CD4-positive, alpha-beta T cell treated with Interleukin-12 subunit alpha and Interleukin-12 subunit beta, for 1 hour (primary cell): Measurements from ENCODE around the gene ARMH1.
"Not testable (repeated sequence)": the region's sequence is repeated elsewhere in the genome, so short reads cannot be mapped to it uniquely, and the experiment has no call there.

Source experiments
- DNase-seq: peaks from one replicate; pipeline ENCODE4 v3.0.0-alpha.2; 2020

ARMH1 gene

DNA sequence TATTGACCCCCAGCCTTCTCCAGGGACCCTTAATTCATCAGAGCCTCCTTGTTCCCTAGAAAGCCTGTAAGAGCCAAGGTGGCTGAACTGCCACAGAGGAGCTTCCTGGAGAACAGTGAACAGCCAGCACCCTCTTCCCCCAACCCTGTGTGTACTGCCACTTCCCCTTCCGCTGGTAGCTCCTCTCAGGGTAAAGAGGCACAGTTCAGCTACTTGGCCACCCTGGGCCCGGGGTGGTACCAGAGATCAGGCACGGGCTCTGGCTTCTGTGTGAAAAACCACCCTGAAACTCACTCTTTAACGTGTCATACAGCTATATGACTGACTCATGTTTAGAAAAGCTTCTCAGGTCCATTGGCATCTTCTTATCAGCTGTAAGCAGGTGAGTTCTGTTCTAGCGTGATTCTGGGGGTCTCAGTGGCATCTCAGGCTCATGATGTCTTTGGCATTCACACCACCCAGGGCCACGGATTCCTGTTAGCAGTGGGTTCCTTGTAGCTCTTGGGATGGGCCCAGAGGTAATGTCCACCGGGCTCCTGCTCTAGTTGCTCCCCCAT, 22.4 kb downstream of the ARMH1 start:
- DNase-seq: peak; percentile 32

DNA sequence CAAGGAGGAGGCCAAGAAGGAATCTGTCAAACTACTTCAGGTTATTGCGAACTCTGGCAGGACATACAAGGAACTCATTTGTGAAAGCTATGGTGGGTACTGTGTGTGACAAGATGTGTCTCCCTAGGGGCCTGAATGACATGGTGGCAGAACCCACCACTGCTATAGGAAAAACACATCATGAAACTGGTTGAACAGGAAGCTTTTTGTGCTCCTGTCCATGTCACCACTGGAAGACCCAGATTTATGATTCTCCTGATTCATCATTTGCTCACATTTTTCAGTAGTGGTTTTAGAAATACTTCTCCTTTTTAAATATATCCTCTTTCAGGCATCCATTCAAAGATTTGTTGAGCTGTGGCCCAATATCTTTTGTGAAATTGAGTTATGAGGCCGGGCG, 23.6 kb downstream of the ARMH1 start:
- DNase-seq: no peak

DNA sequence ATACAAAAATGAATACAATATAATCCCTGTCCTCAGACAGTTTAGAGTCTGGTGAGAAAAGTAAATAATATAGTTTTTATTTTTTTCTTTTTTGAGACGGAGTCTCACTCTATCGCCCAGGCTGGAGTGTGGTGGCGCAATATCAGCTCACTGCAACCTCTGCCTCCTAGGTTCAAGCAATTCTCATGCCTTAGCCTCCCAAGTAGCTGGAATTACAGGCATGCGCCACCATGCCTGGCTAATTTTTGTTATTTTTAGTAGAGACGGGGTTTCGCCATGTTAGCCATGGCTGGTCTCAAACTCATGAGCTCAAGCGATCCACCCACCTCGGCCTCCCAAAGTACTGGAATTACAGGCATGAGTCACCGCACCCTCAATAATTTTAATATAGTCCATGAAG, 24.9 kb downstream of the ARMH1 start:
- not testable (repeated sequence) for DNase-seq

DNA sequence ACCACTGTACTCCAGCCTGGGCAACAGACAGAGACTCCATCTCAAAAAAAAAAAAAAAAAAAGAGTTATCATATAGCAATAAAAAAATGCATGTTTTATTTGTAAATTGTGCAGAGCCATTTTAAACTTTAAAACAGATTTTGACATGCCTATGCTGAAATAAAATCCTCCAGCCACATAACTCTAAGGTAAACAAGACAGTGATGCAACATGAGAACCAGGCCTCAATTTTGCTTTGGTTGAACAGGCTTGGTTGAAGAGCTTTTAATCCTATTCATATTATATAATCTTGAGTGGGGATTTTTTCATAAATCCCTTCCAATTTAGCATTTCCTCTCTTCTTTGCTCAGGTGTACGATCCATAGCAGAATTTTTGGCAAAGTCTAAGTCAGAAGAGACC, 26.1 kb downstream of the ARMH1 start:
- no peak for DNase-seq

DNA sequence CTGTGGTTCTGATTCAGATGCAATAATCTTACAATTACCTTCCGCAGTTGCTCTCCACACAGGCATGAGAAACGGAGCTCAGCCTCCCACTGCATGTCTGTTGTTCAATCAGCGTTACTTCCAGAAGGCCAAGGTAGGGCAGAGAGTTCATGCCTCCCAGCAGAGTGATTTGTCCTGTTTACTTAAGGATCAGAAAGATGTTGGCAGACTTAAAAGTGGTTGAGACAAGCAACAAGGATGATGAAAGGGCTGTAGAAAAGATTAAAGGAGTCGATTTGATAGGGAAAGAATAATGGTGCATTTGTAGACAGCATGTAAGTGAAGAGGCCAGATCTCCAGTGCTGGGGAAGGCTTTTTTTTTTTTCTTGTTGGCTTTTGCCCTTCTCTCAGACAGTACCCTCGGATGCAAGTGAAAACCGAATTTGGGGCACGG, 26.6 kb downstream of the ARMH1 start:
- no peak for DNase-seq

DNA sequence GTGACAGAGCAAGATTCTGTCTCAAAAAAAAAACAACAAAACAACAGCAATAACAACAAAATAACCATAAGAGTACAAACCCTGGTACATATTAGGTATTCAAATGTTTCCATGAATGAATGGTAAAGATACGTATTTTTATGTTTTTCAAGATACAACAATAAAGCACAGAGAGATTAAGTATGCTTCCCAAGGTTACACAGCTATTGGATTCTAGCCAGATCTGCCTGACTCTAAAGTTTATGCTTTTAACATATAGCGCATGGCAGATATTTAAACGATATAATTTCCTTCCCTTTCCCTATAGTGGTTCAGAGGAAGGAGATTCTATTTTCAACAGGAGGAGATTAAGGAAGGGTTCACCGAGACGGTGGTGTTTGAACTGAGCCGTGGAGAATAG, 31.0 kb downstream of the ARMH1 start:
- no peak for DNase-seq

DNA sequence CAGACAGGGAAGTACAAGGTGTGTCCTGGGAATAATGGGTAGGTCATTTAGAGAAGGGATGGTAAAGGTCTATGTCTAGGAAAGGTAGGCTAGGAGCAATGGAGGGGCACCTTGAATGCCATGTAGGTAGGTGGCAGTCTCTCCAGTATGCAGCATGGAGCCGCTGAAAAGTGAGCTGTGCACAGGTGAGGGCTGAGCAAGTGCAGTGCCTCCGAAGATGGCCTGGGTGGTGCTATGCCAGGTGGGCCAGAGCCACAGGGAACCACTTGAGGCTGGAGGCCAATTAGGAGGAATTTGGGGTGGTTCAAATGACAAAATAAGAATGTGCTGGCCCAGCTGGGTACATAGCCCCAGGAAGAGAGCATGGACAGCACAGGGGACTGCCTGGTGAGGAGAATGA, 31.4 kb downstream of the ARMH1 start:
- DNase-seq: no peak

DNA sequence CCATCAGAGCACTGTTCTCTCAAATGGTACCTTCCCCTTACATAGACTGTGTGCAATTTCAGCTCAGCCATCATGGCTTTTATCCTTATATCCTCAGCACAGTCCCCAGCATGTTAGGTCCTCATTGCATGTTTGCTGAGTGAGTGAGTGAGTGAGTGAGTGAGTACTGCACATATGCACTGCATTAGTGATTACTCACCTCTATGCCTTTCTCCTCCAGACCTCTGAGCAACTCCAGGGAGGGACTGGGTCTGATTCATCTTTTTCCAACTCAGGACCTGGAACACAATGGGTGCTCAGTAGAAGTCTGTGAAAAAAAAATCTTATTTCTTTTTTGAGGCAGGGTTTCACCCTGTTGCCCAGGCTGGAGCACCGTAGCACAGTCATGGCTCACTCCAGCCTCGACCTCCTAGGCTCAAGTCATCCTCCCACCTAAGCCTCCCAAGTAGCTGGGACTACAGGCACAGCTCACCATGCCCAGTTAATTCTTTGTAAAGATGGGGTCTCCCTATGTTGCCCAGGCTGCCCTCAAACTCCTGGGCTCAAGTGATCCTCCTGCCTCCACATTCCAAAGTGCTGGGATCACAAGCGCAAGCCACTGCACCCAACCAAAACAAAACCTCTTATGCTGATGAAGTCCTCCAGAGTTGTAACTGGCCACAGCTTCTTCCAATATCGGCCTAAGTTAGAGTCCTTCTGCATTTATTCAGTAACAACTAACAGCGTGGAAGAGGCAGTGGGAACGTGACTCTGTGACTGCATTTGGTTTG, 32.8 kb downstream of the ARMH1 start:
- no peak for DNase-seq

DNA sequence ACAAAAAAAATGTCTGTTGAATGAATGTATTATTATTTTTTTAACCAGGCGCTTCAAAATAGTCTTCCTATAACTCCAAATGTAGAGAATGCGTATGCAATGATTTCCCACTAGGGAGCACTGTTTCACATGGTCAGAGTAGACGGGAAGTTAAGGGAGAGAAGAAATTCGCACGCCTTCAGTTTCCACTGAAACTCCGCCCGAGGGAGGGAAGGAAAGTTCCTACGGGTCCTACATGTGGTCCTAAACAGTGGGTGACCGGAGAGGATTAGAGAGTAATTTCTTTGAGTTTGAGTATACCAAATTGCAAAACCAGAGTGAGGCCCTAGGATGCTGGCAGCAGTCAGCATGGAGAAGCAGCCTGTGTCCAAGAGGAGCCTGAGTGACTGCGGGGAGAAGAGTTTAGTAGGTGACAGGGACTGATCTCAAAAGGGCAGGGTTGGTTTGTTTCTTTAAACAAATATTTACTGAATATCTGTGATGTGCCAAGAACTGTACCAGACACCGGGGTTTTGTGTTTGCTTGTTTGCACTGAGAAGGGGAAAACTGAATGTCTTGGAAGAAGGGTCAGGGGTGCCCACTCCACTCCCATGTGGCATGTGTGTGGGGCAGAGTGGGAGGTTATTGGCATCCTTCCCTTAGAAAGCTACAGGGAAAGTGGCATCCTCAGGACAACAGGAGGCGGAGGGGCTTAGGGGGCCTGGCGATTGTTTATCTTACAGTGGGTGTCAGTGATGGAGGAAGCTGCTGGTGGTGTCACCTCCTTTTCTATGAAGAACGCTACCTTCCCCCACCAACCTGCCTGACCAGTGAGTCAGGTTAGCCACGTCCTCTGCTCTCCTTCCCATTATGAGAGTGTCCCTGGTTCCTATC, 33.7 kb downstream of the ARMH1 start:
- DNase-seq: peak; percentile 64

DNA sequence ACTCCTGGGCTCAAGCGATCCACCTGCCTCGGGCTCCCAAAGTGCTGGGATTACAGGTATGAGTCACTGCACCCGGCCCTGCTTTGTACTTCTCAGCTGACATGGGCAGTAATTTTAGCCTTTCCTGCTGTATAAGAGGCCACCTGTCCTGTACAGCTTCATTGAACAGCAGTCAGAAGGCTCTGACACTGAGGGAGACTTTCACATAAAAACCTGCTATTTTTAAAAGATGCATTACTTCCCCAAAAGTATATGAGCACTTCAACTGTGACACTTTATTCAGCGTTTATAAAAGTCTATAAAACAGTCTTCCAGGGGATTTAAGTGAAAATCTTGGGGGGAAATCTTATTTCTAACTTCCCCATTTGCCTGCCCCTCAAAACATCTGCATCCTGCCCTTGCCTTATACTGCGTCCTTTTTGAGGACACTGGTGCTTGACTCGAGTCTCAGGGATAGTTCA, 38.8 kb downstream of the ARMH1 start:
- DNase-seq: no peak

DNA sequence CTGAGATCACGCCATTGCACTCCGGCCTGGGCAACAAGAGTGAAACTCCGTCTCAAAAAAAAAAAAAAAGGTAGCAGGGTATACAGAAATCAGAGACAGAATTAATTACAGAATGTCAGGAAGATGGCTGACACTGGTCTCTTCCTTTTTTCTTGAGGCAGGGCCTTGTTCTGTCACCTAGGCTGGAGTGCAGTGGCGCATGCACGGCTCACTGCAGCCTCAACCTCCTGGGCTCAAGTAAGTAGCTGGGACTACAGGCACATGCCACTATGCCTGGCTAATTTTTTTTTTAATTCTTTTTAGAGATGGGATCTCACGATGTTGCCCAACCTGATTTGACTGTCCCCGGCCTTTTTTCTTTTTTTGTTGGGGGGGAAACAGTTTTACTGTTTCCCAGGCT, 40.0 kb downstream of the ARMH1 start:
- DNase-seq: no peak

DNA sequence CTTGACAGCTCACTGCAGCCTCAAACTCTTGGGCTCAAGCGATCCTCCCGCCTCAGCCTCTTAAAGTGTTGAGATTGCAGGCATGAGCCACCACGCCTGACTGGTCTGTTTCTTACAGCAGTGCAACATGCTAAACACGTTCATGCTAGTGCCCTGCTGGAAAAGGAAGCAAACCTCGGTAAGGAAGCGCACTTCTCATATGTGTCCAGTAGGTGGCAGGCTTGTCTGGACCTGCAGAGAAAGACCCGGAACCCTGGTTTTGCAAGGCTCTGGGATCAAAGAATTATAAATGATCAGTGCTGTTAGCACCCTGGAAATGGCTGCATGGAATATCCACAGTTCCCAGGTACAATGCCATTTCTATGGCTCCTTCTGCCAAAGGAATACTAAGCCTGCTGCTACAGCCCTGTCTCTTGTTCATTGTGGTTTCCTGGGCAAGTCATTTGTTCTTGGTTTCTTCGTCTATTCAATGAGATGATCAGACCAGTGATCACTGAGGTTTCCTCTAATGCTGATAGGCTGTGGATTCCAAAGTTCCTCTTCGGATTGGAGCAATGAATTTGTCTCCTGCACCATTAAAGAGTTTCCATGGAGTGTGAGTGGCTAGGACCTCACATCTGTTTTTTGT, 40.5 kb downstream of the ARMH1 start:
- peak; percentile 82 for DNase-seq

DNA sequence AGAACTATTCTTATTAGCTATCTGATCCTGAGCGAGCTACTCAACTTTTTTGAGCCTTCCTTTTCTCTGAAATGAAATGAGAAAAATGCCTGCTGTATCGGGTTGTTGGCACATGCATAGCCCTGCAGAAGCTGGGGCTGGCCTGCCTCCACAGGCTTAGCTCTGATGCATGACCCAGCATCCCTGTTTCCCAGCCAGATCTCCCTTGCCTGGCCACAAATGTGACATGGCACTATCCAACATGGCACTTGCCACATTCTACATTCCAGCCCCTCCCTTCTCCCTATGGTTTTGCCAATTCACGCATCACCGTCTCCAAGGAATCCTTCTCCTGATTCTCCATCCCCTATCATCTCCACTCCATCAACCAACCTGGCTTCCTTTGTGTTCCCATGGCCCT, 42.6 kb downstream of the ARMH1 start:
- DNase-seq: no peak

DNA sequence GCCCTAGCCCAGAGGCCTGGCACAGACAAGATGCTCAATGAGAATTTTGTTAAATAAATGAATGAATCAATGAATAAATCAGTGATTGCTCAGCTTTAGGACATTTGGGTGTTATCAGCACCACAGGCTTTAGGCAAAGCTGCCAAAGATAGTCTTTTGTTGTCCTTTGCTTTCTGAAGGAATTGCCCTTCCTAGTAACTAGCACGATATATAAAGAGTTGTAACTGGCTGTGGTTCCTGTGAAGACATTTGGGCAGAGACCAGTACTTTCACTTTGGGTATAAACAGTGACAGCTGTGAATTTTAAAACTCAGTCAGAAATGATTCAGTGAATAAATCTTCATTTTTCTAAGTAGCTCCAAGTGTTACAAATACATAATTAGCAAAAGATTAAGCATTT, 43.1 kb downstream of the ARMH1 start:
- no peak for DNase-seq

DNA sequence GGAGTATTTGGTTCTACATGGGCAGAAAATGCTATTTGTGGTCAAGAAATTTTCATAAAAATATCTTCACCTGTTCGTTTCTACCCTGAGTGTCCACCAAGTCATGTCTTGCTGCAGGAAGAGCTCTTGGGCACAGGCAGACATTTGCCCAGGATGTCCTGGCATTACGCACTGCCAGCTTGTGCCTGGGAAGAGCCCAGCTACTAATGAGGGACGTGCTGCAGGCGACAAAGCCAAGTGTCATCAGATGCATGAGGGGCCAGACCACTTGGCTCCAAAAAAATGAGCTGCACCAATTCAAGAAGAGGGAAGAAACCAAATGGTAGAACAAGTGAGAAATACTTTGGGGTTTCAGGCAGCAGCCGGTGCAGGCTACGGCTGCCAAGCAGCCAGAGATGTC, 43.6 kb downstream of the ARMH1 start:
- no peak for DNase-seq

DNA sequence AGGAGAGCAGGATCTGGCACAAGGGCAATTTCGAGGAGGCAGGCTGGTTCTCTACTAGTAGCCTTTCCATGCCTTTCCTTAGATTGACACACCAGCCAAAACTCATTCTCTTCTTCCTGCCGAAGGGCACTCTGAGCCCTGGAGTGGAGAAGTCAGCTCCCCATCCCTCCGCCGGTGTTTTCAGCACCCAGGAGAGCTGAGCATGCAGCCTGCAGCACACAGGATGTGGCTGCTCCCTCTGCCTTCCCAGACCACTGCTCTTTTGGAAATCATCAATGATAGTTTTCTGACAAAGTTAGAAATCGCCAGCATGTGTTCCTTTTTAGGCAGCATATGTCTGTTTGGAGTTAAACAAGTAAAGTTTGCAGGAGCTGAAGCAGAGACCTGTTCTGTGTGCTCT, 44.8 kb downstream of the ARMH1 start:
- DNase-seq: no peak

DNA sequence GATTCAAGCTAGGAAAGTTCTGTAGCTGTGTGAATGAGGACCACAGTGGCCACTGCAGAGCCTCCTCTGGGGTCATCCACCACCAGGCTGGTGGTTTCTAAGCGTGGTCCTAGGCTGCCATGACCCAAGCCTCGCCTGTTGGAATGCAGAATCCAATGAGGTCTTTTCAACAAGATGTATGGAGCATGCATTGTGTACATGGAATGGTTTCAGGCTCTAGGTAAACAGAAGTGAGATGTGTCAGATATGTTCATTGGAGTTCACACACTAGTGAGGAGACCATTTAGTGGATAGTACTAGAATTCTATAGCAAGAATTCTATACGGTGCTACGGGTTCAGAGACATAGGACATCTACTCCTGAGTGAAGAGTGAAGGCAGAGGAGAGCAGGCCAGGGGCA, 45.8 kb downstream of the ARMH1 start:
- DNase-seq: no peak

DNA sequence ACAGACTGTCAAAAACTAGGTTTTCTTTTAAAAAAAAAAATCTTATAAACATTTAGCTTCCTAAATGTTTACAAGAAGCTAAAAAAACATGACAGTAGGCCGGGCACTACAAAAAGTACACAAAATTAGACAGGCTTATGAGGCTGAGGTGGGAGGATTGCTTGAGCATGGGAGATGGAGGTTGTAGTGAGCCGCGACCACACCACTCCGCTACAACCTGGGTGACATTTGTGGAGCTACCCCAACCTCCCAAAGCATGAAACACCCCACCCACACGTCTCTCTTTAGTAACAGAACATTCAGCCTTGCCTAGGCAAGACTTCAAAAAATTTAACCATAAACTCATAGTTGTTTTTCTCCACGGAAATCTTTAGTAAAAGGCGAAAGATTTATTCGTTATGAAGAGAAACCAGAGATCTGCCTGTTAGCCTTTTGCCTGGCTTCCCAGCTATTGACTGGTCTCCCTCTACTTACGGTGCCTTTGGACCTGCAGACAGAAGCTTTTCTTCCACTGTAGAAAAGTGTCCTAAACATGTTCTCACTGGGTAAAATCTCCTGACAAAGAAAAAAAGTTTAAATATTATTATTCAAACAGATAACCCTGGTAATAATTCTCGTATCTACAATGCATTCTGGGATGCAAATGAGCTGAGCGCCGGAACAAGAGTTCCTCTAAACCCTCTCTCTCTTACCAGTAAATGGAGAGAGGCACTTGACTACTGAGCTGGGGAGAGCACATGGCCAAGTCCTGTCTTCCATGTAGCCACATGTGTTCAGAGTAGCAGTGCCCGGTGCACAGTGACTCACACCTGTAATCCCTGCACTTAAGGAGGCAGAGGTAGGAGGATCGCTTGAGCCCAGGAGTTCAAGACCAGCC, 47.2 kb downstream of the ARMH1 start:
- DNase-seq: peak; percentile 85

DNA sequence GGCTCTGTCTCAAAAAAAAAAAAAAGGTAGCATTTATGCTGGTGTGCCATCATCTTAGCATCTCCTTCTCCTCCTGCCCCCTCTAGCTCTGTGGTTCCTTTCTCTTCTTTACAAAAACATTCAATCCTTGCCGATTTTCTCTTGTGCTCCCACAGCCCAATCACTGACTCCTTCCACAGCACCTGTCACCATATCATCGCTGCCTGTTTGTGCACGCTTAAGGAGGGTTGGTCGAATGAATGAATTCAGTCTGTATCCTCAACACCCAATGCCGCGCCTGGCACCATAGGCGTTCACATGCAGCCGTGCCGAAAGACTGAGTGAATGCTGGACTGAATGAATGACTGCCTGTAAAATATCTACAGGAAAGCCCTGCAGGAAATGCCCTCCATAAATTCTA, 48.5 kb downstream of the ARMH1 start:
- DNase-seq: peak; percentile 23

DNA sequence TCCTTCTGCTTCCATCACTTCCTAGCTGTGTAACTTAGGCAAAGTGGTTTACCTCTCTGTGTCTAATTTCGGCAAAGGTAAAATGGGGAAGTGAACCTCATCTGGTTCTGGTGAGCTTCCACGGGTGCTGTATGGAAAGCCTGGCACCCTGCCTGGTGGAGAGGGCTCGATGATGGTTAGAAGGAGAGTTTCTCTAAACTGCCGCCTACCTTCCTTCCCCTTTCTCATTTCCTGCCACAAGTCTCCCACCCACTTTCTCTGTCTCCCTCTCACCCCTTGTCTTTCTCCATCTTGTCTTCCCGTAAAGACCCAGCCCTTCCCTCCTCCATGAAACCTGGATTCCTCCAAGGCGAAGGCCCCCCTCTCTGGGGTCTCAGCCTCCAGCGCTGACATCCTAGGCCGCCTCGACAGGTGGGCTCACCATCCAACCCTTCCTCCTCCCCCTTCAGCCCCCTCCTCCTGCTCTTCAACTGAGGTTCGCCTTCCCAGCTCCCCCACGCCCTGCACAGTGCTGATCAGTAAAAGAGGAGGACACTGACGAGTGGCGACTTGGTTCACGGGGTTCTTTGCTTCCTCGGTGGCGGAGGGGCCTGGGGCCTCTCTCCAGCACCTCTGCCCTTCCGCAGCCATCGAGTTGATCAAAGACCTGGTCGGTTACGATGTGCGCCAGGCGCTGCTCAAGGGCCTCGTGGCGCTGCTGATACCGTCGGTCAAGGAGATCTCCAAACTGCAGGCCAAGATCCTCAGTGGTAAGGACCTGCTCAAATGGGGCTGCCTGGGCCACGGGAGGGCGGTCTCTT, 49.2 kb downstream of the ARMH1 start:
- peak; percentile 32 for DNase-seq

DNA sequence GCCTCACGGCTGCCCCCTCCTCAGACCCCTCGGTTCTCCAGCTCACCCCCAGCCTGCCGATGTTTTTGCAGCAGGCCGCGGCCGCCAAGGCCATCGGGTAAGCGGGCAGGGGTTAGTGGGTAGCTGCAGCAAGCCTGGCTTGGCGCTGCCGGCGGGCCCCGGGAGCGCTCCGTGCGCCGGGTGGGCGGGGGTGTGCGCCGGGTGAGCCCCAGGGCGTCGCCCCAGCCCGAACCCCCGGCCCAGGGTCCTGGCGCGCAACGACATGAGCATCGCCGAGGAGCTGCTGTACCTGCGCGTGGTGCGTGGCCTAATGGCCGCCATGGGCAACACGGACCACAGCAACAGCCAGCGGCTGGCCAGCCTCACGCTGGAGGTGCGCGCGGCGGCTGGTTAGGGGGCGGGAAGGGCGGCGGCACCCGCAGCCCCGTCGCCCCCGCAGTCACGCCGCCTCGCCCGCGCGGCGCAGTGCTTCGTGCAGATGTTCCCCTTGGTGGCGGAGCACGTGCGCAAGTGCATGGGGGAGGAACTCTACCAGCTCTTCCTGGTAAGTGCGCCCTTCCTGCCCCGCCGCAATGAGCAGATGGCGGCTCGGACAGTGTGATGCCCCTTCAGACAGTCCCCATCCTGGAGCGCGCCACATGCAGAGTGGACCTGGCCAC, 49.9 kb downstream of the ARMH1 start:
- no peak for DNase-seq
